CD4-positive, alpha-beta T cell (primary cell): ENCODE data around the gene HOXC10. TPM values are rescaled to one million over a fixed set of nuclear protein-coding genes. Genes with fewer than 3 reads are reported as not detected.
A peak's percentile ranks its signal among the peaks of the same experiment; 100 is the strongest.

ENCODE experiments used
- ATAC-seq: fragments of 200-7000 bp; cut with Tn5 transposase; one replicate; pipeline ENCODE4 v1.10.0; 2022; ENCODE audit warnings: mild to moderate bottlenecking; ENCODE audit not compliant: poor library complexity
- CTCF ChIA-PET: fragments of 350-600 bp; sonication (Branson Sonifier 250); formaldehyde crosslinking; loops from one replicate; lab custom pipeline; 2021; ENCODE audit warnings: antibody characterized with exemption, inconsistent platforms; lab: Charles Lee
- POLR2A ChIA-PET: fragments of 350-600 bp; sonication (Branson Sonifier 250); formaldehyde crosslinking; loops from one replicate; lab custom pipeline; 2021; ENCODE audit warnings: antibody characterized with exemption, inconsistent platforms; lab: Charles Lee
- DNase-seq, 14 experiments: peaks; one replicate each; pipeline ENCODE4 v3.0.0-alpha.2; 2013 to 2020; ENCODE audit warnings: mixed read lengths in 2 of 14
- H3K27ac ChIP-seq, 2 donors: one replicate each; pipeline versions ENCODE4 v1.5.1 to v1.7.0; 2013; ENCODE audit warnings: low read length in 2 of 2, low read depth in 1 of 2, mild to moderate bottlenecking in 1 of 2
- H3K27me3 ChIP-seq, 2 experiments: 1 replicate in 1 of 2; 2 replicates in 1 of 2; pipeline versions ENCODE4 v1.6.1 to v1.7.0; 2013; ENCODE audit warnings: low read length in 2 of 2, control low read depth in 1 of 2, mild to moderate bottlenecking in 1 of 2, moderate library complexity in 1 of 2; ENCODE audit not compliant: insufficient read depth in 2 of 2, control insufficient read depth in 1 of 2
- H3K36me3 ChIP-seq: one replicate; pipeline ENCODE4 v1.6.1; 2013; ENCODE audit warnings: low read length, control low read depth; ENCODE audit not compliant: insufficient read depth
- H3K4me1 ChIP-seq: one replicate; pipeline ENCODE4 v1.6.1; 2013; ENCODE audit warnings: low read length, control low read depth; ENCODE audit not compliant: insufficient read depth
- H3K4me3 ChIP-seq: one replicate; pipeline ENCODE4 v1.5.1; 2013; ENCODE audit warnings: mild to moderate bottlenecking, low read length, moderate library complexity
- H3K9me3 ChIP-seq, 2 experiments: 1 replicate in 1 of 2; 2 replicates in 1 of 2; pipeline versions ENCODE4 v1.6.1 to v1.7.0; 2013; ENCODE audit warnings: low read length in 2 of 2, mild to moderate bottlenecking in 2 of 2, control low read depth in 1 of 2, moderate library complexity in 1 of 2; ENCODE audit not compliant: control insufficient read depth in 1 of 2, insufficient read depth in 1 of 2
- H3K27ac Mint-ChIP-seq: one replicate; pipeline ENCODE4 v1.8.0; 2020; ENCODE audit warnings: mixed read lengths
- H3K27me3 Mint-ChIP-seq: one replicate; pipeline ENCODE4 v1.8.0; 2021; ENCODE audit warnings: mixed read lengths
- H3K36me3 Mint-ChIP-seq: one replicate; pipeline ENCODE4 v1.8.0; 2021; ENCODE audit warnings: low read depth, mixed read lengths
- H3K4me1 Mint-ChIP-seq: one replicate; pipeline ENCODE4 v1.8.0; 2021; ENCODE audit warnings: low read depth, mixed read lengths
- H3K4me3 Mint-ChIP-seq: one replicate; pipeline ENCODE4 v1.8.0; 2020; ENCODE audit warnings: mild to moderate bottlenecking, mixed read lengths
- H3K9me3 Mint-ChIP-seq: one replicate; pipeline ENCODE4 v1.8.0; 2020; ENCODE audit warnings: mixed read lengths
- CTCF ChIP-seq: fragments of 200-600 bp; IDR thresholded peaks from one replicate; pipeline ENCODE4 v1.8.0; 2022; ENCODE audit warnings: antibody characterized with exemption, mild to moderate bottlenecking
- intact Hi-C, 2 experiments: fragments of 100-400 bp; cut with DNase I in 1 of 2; cut with micrococcal nuclease in 1 of 2; formaldehyde crosslinking; loops; one replicate each; pipeline versions ENCODE4 v1.15.1 to v1.9.0; 2023 to 2025; cut with DNase I, micrococcal nuclease
- total RNA-seq, 174 experiments: library from RNA in 2 of 174; stranded (reverse) in 2 of 174; gene quantifications; one replicate each; pipeline ENCODE4 v1.2.3 and lab custom pipeline; 2021 to 2026

HOXC10 gene
- total RNA-seq, 2 experiments from 2014 or later: not detected

- no peaks in the 10 kb centered on the region for H3K9me3 Mint-ChIP-seq
These were observed 12.2 kb upstream of the HOXC10 start, which contains the start of gene HOXC11 for GRCh38 chr12:53972722-53973235. HOXC11 (plus strand) TSS chr12:53973126; CDS start chr12:53973242, 116 bp downstream.

GRCh38 chr12:53973236-53974042, 11.5 kb upstream of the HOXC10 start:
- Histone ChIP-seq H3K27ac (no peak overlapping the region), H3K36me3 (no peaks in the 10 kb centered on the region), H3K9me3 (peaks cover 0 to 60% of the 10 kb centered on the region in 2 experiments), H3K4me3 (no peak overlapping the region), H3K27me3 (peaks cover 85 to 98% of the 10 kb centered on the region in 2 experiments), H3K4me1 (peaks cover 36% of the 10 kb centered on the region)
- Mint-ChIP-seq H3K36me3 (peaks cover 5% of the 10 kb centered on the region), H3K9me3 (no peaks in the 10 kb centered on the region), H3K27me3 (peaks cover 97% of the 10 kb centered on the region), H3K27ac (peak overlapping the region; percentile 80), H3K4me3 (peak overlapping the region; percentile 79), H3K4me1 (peaks cover 34% of the 10 kb centered on the region)
- CTCF ChIA-PET: no interaction called here
- POLR2A ChIA-PET: interaction anchor here (1.0 to 1.3 kb wide), 2 partner anchors 9 to 18 kb away, joined by 3 to 4 read pairs; partner anchors contain the start of gene HOXC12
- no peak for TF ChIP-seq CTCF
- intact Hi-C loops: no loop called here
- DNase-seq (peak in 1 of 14 experiments; percentile 50), ATAC-seq (no peak)

More at GRCh38 chr12:53972722-53973235, 12.2 kb upstream of the HOXC10 start, which contains the start of gene HOXC11:
- Histone ChIP-seq H3K4me3 (no peak within 1 kb of the TSS), H3K4me1 (peaks cover 32% of the 10 kb centered on the region), H3K27me3 (peaks cover 86 to 100% of the 10 kb centered on the region in 2 experiments), H3K36me3 (no peaks in the 10 kb centered on the region), H3K27ac (no peak within 1 kb of the TSS), H3K9me3 (peaks cover 0 to 60% of the 10 kb centered on the region in 2 experiments)
- DNase-seq (no peak), ATAC-seq (no peak)
- intact Hi-C loops: no loop called here
- Mint-ChIP-seq H3K27me3 (peaks cover 97% of the 10 kb centered on the region), H3K36me3 (peaks cover 5% of the 10 kb centered on the region), H3K4me1 (peaks cover 40% of the 10 kb centered on the region), H3K27ac (peak within 1 kb of the TSS; percentile 80), H3K4me3 (peak within 1 kb of the TSS; percentile 79)
- ChIA-PET POLR2A (interaction anchor here (1.0 to 1.3 kb wide), 2 partner anchors 8 to 18 kb away, joined by 3 to 4 read pairs; partner anchors contain the start of gene HOXC12), CTCF (no interaction called here)
- no peak for TF ChIP-seq CTCF

GRCh38 chr12:53974084-53975063, 10.6 kb upstream of the HOXC10 start, which contains the start of gene HOTAIR:
HOTAIR (minus strand) TSS chr12:53974954.
- intact Hi-C loops: no loop called here
- CTCF ChIA-PET: no interaction called here
- Mint-ChIP-seq H3K9me3 (no peaks in the 10 kb centered on the region), H3K4me3 (peak within 1 kb of the TSS; percentile 70), H3K4me1 (peaks cover 34% of the 10 kb centered on the region), H3K27me3 (peaks cover 97% of the 10 kb centered on the region), H3K36me3 (peaks cover 5% of the 10 kb centered on the region), H3K27ac (no peak within 1 kb of the TSS)
- POLR2A ChIA-PET: no interaction called here
- TF ChIP-seq CTCF: no peak
- H3K27ac ChIP-seq: no peak within 1 kb of the TSS
- H3K27me3 ChIP-seq: peaks cover 85 to 98% of the 10 kb centered on the region in 2 experiments
- peak in 4 of 14 experiments; percentile 44 to 62 (median 55) for DNase-seq
- H3K9me3 ChIP-seq: peaks cover 0 to 57% of the 10 kb centered on the region in 2 experiments
- H3K4me3 ChIP-seq: peak within 1 kb of the TSS; percentile 29
- peaks cover 36% of the 10 kb centered on the region for H3K4me1 ChIP-seq
- no peaks in the 10 kb centered on the region for H3K36me3 ChIP-seq
- ATAC-seq: peak; percentile 49
